Measurements from ENCODE around the gene NME1. TPM values are rescaled to one million over a fixed set of nuclear protein-coding genes. Genes with fewer than 3 reads are reported as not detected.

NME1 gene
- total and polyA plus RNA-seq, 12 donors, result 12.9 to 169 (median 24.6) TPM

DNA sequence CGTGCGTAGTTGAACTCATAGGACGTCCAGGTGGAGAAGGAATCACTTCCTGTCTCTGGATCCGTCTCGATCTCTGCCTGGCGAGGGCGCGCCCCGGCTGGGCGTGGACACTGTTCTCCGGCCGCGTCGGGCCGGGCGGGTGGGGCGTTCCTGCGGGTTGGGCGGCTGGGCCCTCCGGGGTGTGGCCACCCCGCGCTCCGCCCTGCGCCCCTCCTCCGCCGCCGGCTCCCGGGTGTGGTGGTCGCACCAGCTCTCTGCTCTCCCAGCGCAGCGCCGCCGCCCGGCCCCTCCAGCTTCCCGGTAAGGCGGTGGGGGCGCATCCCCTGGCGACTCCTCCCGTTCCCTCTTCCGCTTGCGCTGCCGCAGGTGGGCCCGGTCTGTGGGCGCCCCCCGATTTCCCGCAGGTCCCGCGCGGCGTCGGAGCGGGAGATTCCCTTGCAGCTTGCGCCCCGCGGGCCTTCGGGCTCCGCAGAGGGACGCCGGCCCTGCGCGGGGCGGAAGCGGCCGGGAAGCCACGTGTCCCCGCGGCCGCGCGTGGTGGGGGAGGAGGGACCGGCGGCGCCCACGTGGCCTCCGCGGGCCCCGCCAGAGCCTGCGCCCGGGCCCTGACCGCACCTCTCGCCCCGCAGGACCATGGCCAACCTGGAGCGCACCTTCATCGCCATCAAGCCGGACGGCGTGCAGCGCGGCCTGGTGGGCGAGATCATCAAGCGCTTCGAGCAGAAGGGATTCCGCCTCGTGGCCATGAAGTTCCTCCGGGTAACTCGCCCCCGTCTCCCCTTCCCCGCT lies 13.0 kb downstream of the NME1 start, which contains the start of gene NME2:
NME2 (plus strand) TSS at position 214 of the 789 bp plus-strand sequence; CDS start at position 634, 420 bp downstream.
- Histone ChIP-seq H3K36me3 (peaks cover 0 to 60% (median 26%) of the 10 kb centered on the region in 9 donors), H3K4me3 (peak within 1 kb of the TSS; percentile 65 to 97 (median 90)), H3K27ac (peak within 1 kb of the TSS; percentile 76 to 98 (median 93)), H3K4me1 (peaks cover 0 to 20% (median 14%) of the 10 kb centered on the region in 9 donors), H3K9me3 (no peaks in the 10 kb centered on the region), H3K27me3 (no peaks in the 10 kb centered on the region)
- intact Hi-C loops (cut with DNase I), result loop anchor here in 2 of 10 donors (1.0 to 5.0 kb wide), 3 partner anchors 45 to 164 kb away; partner anchors contain the start of genes MBTD1 (in 1 of the 2) and UTP18 (in 1 of the 2)
- peak; percentile 90 to 93 for DNase-seq
- 1% methylated on average over 60 to 98 of the region's 98 CpGs for WGBS, 2 donors
- peak; percentile 95 to 97 (median 96) for ATAC-seq
- TF ChIP-seq, protein P1, sequence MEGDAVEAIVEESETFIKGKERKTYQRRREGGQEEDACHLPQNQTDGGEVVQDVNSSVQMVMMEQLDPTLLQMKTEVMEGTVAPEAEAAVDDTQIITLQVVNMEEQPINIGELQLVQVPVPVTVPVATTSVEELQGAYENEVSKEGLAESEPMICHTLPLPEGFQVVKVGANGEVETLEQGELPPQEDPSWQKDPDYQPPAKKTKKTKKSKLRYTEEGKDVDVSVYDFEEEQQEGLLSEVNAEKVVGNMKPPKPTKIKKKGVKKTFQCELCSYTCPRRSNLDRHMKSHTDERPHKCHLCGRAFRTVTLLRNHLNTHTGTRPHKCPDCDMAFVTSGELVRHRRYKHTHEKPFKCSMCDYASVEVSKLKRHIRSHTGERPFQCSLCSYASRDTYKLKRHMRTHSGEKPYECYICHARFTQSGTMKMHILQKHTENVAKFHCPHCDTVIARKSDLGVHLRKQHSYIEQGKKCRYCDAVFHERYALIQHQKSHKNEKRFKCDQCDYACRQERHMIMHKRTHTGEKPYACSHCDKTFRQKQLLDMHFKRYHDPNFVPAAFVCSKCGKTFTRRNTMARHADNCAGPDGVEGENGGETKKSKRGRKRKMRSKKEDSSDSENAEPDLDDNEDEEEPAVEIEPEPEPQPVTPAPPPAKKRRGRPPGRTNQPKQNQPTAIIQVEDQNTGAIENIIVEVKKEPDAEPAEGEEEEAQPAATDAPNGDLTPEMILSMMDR (IDR thresholded peaks at IDR 0.05), result peak in 1 of 9 donors; percentile 14

DNA sequence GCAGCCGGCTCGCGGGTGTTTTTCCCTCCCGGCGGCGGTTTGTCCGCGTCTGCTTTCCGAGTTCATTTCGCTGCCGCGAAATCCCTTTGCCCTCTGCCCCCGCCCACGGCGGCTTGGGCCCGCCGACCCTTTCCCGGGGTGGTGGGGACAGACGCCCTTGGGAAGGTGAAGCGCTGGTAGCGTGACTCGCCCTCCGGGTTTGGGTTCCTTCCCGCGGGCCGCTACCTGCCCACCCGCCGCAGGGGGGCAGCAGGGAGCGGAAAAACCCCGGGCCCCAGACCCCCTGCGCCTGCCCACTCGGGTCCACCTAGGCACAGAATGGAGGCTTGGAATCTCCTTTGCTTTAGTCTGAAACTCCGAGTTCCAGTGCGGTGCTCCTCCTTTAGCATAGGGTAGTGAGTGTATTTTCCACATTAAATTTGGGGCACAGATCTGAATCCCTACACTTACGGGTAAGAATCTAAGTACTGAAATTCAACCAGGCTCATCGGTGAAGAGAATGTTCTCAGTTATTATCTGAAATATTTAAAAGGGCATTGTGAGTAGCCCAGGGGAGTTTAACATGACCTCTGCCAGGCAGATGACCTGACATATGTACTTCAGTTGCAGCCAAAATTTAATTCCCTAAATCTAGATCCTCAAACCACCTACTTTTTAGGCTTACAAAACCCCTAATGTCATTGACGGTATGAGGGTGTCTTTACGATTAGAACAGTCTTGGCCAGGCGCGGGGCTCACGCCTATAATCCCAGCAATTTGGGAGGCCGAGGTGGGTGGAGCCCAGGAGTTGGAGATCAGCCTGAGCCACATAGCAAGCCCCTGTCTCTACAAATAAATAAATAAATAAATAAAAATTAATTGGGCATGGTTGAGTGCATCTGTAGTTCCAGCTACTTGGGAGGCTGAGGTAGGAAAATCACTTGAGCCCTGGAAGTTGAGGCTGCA lies 13.9 kb downstream of the NME1 start:
- Histone ChIP-seq H3K4me3 (peak overlapping the region; percentile 65 to 97 (median 90)), H3K27me3 (no peaks in the 10 kb centered on the region), H3K9me3 (no peaks in the 10 kb centered on the region), H3K36me3 (peaks cover 0 to 60% (median 26%) of the 10 kb centered on the region in 9 donors), H3K4me1 (peaks cover 0 to 20% (median 14%) of the 10 kb centered on the region in 9 donors), H3K27ac (peak overlapping the region; percentile 76 to 98 (median 93))
- DNase-seq, result peak; percentile 16 to 56
- intact Hi-C loops (cut with DNase I), result loop anchor here in 2 of 10 donors (1.0 to 5.0 kb wide), 3 partner anchors 46 to 165 kb away; partner anchors contain the start of genes MBTD1 (in 1 of the 2) and UTP18 (in 1 of the 2)
- TF ChIP-seq, protein P1 (IDR thresholded peaks at IDR 0.05), result peak; percentile 28 to 80 (median 67)
- peak; percentile 21 to 52 (median 43) for ATAC-seq
- WGBS, 2 donors, result 17 to 21% methylated on average over 42 of the region's 42 CpGs

DNA sequence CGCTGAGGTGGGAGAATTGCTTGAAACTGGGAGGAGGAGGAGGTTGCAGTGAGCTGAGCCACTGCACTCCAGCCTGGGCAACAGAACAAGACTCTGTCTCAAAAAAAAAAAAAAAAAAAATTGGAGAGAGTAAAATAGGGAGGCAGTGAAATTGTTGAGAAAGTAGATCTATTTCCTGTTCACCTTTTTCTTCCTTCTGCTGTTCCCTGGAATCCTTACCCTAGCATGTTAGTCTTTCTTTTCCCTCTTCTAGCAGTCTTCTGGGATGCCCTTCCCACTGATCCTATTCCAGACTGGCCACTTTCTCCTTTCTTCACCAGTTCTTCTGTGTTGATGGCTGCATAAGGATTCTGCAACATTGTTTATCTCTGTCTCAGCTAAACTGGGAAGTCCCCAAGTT lies 16.0 kb downstream of the NME1 start:
- Histone ChIP-seq H3K9me3 (no peaks in the 10 kb centered on the region), H3K4me1 (peaks cover 0 to 20% (median 14%) of the 10 kb centered on the region in 9 donors), H3K27me3 (no peaks in the 10 kb centered on the region), H3K4me3 (no peak overlapping the region), H3K27ac (no peak overlapping the region), H3K36me3 (peaks cover 0 to 69% (median 26%) of the 10 kb centered on the region in 9 donors)
- TF ChIP-seq, protein P1 (IDR thresholded peaks at IDR 0.05), result no peak
- 90 to 100% methylated on average over 1 of the region's 1 CpG for WGBS, 2 donors
- intact Hi-C loops (cut with DNase I), result loop anchor here in 2 of 10 donors (5.0 kb wide), 2 partner anchors 93 to 167 kb away; partner anchors contain the start of genes MBTD1 (in 1 of the 2) and UTP18 (in 1 of the 2)
- no peak for DNase-seq
- no peak for ATAC-seq
